Activated naive CD8-positive, alpha-beta T cell treated with anti-CD3 and anti-CD28 coated beads, Interleukin-2, amount 50 U/mL, for 24 hours (primary cell): ENCODE measurements around the gene EFCC1.

Experiments
- ATAC-seq: fragments of 150-1000 bp; cut with Tn5 transposase; one replicate; pipeline ENCODE4 v1.10.0; 2021
- DNase-seq: peaks from one replicate; pipeline ENCODE4 v3.0.0; 2021
- H3K27ac Mint-ChIP-seq: one replicate; pipeline ENCODE4 v1.8.0; 2021; ENCODE audit warnings: mild to moderate bottlenecking, mixed read lengths
- H3K27me3 Mint-ChIP-seq: one replicate; pipeline ENCODE4 v1.8.0; 2021; ENCODE audit warnings: mixed read lengths
- H3K36me3 Mint-ChIP-seq: one replicate; pipeline ENCODE4 v1.8.0; 2021; ENCODE audit warnings: low read depth, mixed read lengths
- H3K4me1 Mint-ChIP-seq: one replicate; pipeline ENCODE4 v1.8.0; 2021; ENCODE audit warnings: mixed read lengths
- H3K4me3 Mint-ChIP-seq: one replicate; pipeline ENCODE4 v1.8.0; 2021; ENCODE audit warnings: mild to moderate bottlenecking, moderate library complexity, mixed read lengths
- H3K9me3 Mint-ChIP-seq: one replicate; pipeline ENCODE4 v1.8.0; 2021; ENCODE audit warnings: mixed read lengths

The EFCC1 gene

GRCh38 chr3:129027544-129027880 is 26.4 kb downstream of the EFCC1 start:
- DNase-seq (no peak), ATAC-seq (no peak)
- no peaks in the 10 kb centered on the region for H3K27me3 Mint-ChIP-seq
- no peaks in the 10 kb centered on the region for H3K9me3 Mint-ChIP-seq
- peaks cover 21% of the 10 kb centered on the region for H3K4me1 Mint-ChIP-seq
- H3K36me3 Mint-ChIP-seq = no peaks in the 10 kb centered on the region
- peak overlapping the region; percentile 42 for H3K4me3 Mint-ChIP-seq
- no peak overlapping the region for H3K27ac Mint-ChIP-seq

DNA sequence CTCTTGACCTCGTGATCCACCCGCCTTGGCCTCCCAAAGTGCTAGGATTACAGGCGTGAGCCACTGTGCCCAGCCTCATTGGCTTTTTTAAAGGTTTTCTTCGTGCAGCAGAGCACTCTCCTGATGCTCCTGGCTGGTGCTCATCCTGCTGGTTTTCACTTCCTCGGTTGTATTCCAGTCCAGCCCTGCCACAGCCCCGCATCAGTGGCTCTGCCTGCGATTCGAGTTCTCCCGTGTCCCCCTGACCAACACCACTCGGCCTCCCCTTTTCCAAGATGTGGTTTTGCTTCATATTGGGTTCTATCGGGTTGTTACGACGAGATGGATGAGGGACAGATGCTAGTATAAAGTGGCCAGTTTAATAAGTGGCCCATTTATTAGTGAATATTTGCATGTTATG is 27.8 kb downstream of the EFCC1 start:
- H3K27me3 Mint-ChIP-seq = no peaks in the 10 kb centered on the region
- peaks cover 17% of the 10 kb centered on the region for H3K4me1 Mint-ChIP-seq
- H3K36me3 Mint-ChIP-seq = no peaks in the 10 kb centered on the region
- ATAC-seq (no peak), DNase-seq (no peak)
- no peaks in the 10 kb centered on the region for H3K9me3 Mint-ChIP-seq
- no peak overlapping the region for H3K27ac Mint-ChIP-seq
- no peak overlapping the region for H3K4me3 Mint-ChIP-seq

DNA sequence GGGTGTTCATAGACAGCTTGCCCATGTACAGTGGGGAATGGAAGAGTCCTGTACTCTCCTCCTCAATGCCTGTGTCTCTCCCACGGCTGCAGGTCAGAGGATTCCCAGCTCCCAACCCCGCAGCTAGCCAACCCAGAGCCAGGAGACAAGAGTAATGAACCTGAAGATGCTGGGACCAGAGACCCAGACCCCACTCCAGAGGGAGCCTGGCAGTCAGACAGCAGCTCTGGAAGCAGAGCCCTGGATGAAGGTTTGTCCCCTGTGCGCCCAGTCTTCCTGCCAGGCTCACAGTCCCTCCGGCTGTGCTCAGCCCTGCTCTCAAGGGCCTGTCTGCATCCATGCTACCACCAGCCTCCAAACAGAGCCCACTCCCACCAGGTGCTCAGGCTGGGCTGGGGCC is 29.5 kb downstream of the EFCC1 start:
- Mint-ChIP-seq H3K4me1 (peaks cover 19% of the 10 kb centered on the region), H3K9me3 (no peaks in the 10 kb centered on the region), H3K4me3 (no peak overlapping the region), H3K27me3 (no peaks in the 10 kb centered on the region), H3K36me3 (no peaks in the 10 kb centered on the region), H3K27ac (no peak overlapping the region)
- DNase-seq (no peak), ATAC-seq (no peak)

GRCh38 chr3:129031476-129032215 is 30.5 kb downstream of the EFCC1 start:
- Mint-ChIP-seq H3K9me3 (no peaks in the 10 kb centered on the region), H3K4me3 (no peak overlapping the region), H3K4me1 (peaks cover 15% of the 10 kb centered on the region), H3K36me3 (no peaks in the 10 kb centered on the region), H3K27ac (no peak overlapping the region), H3K27me3 (no peaks in the 10 kb centered on the region)
- no peak for ATAC-seq
- DNase-seq = no peak

GRCh38 chr3:129032716-129033115 is 31.6 kb downstream of the EFCC1 start:
- no peaks in the 10 kb centered on the region for H3K36me3 Mint-ChIP-seq
- DNase-seq = no peak
- no peak overlapping the region for H3K27ac Mint-ChIP-seq
- no peaks in the 10 kb centered on the region for H3K9me3 Mint-ChIP-seq
- peaks cover 12% of the 10 kb centered on the region for H3K4me1 Mint-ChIP-seq
- H3K4me3 Mint-ChIP-seq = no peak overlapping the region
- H3K27me3 Mint-ChIP-seq = no peaks in the 10 kb centered on the region
- no peak for ATAC-seq

DNA sequence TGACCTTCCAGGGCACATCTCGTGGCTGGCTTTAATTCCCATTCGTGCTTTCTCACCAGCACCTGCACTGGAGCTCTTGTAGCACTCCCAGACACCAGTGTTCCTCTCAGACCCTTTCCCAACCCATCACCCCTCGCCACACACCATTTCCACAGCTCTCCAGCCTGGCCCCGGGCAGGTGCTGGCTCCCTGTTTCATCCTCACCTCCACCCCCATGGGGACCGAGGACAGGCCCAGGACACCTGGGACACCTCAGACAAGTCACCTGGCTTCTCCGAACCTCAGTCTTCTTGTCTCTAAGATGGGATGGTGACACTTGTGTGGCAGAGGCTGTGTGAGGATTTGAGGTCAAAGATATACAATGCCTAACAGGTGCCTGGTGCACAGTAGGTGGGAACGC is 32.0 kb downstream of the EFCC1 start:
- no peaks in the 10 kb centered on the region for H3K36me3 Mint-ChIP-seq
- DNase-seq = no peak
- no peak overlapping the region for H3K27ac Mint-ChIP-seq
- no peak for ATAC-seq
- H3K4me1 Mint-ChIP-seq = peaks cover 12% of the 10 kb centered on the region
- no peaks in the 10 kb centered on the region for H3K27me3 Mint-ChIP-seq
- H3K4me3 Mint-ChIP-seq = no peak overlapping the region
- no peaks in the 10 kb centered on the region for H3K9me3 Mint-ChIP-seq

- Mint-ChIP-seq H3K9me3 (no peaks in the 10 kb centered on the region), H3K4me1 (peaks cover 12% of the 10 kb centered on the region), H3K27ac (no peak overlapping the region), H3K4me3 (no peak overlapping the region), H3K36me3 (no peaks in the 10 kb centered on the region), H3K27me3 (peaks cover 1% of the 10 kb centered on the region)
- no peak for DNase-seq
- no peak for ATAC-seq
Measured at GRCh38 chr3:129033633-129034321, 32.7 kb downstream of the EFCC1 start.

DNA sequence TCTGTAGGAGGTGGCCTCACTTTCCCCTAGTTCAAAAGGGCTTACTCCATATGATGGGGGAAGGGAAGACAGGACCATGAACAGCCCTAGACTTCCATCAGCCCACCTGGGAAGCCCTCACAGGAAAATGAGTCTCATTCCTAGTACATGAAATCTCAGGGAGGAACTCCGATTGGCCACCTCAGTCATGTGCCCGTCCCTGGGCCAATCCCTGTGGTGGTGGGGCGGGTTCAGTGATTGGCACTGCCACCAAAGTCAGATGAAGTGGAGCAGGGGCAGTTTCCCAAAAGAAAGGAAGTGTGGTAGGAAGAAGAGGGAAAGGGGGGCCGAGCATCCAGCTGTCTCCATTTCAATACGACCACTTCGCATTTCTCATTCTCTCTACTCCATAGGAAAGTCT is 33.5 kb downstream of the EFCC1 start:
- Mint-ChIP-seq H3K27ac (no peak overlapping the region), H3K4me3 (no peak overlapping the region), H3K9me3 (no peaks in the 10 kb centered on the region), H3K36me3 (no peaks in the 10 kb centered on the region), H3K27me3 (peaks cover 1% of the 10 kb centered on the region), H3K4me1 (peaks cover 12% of the 10 kb centered on the region)
- ATAC-seq = peak; percentile 37
- DNase-seq = no peak

GRCh38 chr3:129035360-129036221 is 34.5 kb downstream of the EFCC1 start:
- H3K4me3 Mint-ChIP-seq = no peak overlapping the region
- DNase-seq = no peak
- H3K36me3 Mint-ChIP-seq = no peaks in the 10 kb centered on the region
- H3K9me3 Mint-ChIP-seq = no peaks in the 10 kb centered on the region
- peaks cover 9% of the 10 kb centered on the region for H3K27me3 Mint-ChIP-seq
- no peak for ATAC-seq
- H3K27ac Mint-ChIP-seq = no peak overlapping the region
- H3K4me1 Mint-ChIP-seq = peaks cover 12% of the 10 kb centered on the region

- peaks cover 12% of the 10 kb centered on the region for H3K4me1 Mint-ChIP-seq
- H3K27ac Mint-ChIP-seq = no peak overlapping the region
- H3K4me3 Mint-ChIP-seq = no peak overlapping the region
- H3K27me3 Mint-ChIP-seq = peaks cover 9% of the 10 kb centered on the region
- H3K9me3 Mint-ChIP-seq = no peaks in the 10 kb centered on the region
- no peak for ATAC-seq
- H3K36me3 Mint-ChIP-seq = no peaks in the 10 kb centered on the region
- no peak for DNase-seq
Measured at GRCh38 chr3:129036222-129037092, 35.4 kb downstream of the EFCC1 start.

- H3K9me3 Mint-ChIP-seq = no peaks in the 10 kb centered on the region
- H3K4me3 Mint-ChIP-seq = no peak overlapping the region
- ATAC-seq (no peak), DNase-seq (no peak)
- no peaks in the 10 kb centered on the region for H3K36me3 Mint-ChIP-seq
- H3K4me1 Mint-ChIP-seq = peaks cover 12% of the 10 kb centered on the region
- no peak overlapping the region for H3K27ac Mint-ChIP-seq
- H3K27me3 Mint-ChIP-seq = peaks cover 9% of the 10 kb centered on the region
Measured at GRCh38 chr3:129037093-129037419, 36.0 kb downstream of the EFCC1 start.

DNA sequence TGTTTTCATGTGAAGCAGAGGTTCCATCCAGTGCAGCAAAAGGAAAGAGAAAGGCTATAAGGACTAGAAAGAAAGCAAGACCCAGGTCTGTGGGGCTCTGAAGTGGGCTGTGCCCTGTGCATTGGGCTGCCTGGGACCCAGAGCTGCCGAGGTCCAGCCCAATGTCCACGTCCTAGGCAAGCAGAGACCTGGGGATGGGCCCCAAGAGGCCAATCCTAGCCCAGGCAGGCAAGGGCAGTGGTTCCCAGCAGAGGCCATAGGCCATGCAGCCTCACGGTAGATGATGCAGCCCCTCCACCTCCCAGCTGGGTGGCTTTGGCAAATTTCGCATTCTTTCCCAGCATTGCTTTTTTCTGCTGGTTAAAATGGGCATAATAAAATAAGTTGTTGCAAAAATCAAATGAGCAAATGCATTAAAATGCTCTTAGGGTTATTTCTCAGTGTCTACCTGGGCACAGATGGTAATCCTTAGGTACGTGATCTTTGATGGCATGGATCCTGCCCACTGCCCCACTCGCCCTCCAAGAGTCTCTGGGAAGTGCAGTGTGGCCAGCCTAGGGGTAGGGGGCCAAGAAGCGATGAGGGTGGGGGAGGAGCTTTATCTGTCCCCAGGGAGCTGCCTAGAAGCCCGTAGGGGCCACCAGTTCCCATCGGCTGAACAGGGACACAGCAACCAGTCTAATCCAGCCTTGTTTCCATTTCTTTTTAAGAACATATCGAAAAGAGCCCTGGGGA is 37.2 kb downstream of the EFCC1 start:
- ATAC-seq (no peak), DNase-seq (no peak)
- Mint-ChIP-seq H3K4me1 (peaks cover 12% of the 10 kb centered on the region), H3K27me3 (peaks cover 15% of the 10 kb centered on the region), H3K9me3 (no peaks in the 10 kb centered on the region), H3K27ac (no peak overlapping the region), H3K36me3 (no peaks in the 10 kb centered on the region), H3K4me3 (no peak overlapping the region)

GRCh38 chr3:129039271-129040038 is 38.4 kb downstream of the EFCC1 start:
- no peak overlapping the region for H3K4me3 Mint-ChIP-seq
- no peaks in the 10 kb centered on the region for H3K36me3 Mint-ChIP-seq
- ATAC-seq (no peak), DNase-seq (no peak)
- peaks cover 12% of the 10 kb centered on the region for H3K4me1 Mint-ChIP-seq
- no peak overlapping the region for H3K27ac Mint-ChIP-seq
- no peaks in the 10 kb centered on the region for H3K9me3 Mint-ChIP-seq
- H3K27me3 Mint-ChIP-seq = peaks cover 17% of the 10 kb centered on the region
